KOPT-K1 (cell line): ENCODE results near the gene GAGE10.
A peak's percentile ranks its signal among the peaks of the same experiment; 100 is the strongest.

Experiments
- H3K27ac ChIP-seq: fragments of 200-600 bp; sonication (generic); 2 replicates; pipeline ENCODE4 v1.5.1; 2016; ENCODE audit warnings: antibody characterized with exemption, mild to moderate bottlenecking, low read depth, low read length; ENCODE audit not compliant: poor library complexity, severe bottlenecking
- H3K36me3 ChIP-seq: fragments of 200-600 bp; sonication (generic); 2 replicates; pipeline ENCODE4 v1.5.1; 2017; ENCODE audit warnings: antibody characterized with exemption, mild to moderate bottlenecking, low read length, moderate library complexity; ENCODE audit not compliant: insufficient read depth
- H3K9me3 ChIP-seq: fragments of 200-600 bp; sonication (generic); 2 replicates; pipeline ENCODE4 v1.5.1; 2017; ENCODE audit warnings: antibody characterized with exemption, low read length, mild to moderate bottlenecking; ENCODE audit not compliant: insufficient read depth, poor library complexity, severe bottlenecking

GAGE10 gene

GRCh38 chrX:49303346-49303745, at the start of gene GAGE10:
Gene GAGE10 (plus strand): TSS chrX:49303646. CDS start chrX:49304860, 1,214 bp downstream.
- Histone ChIP-seq H3K36me3 (no peaks in the 10 kb centered on the region), H3K27ac (no peak within 1 kb of the TSS), H3K9me3 (no peaks in the 10 kb centered on the region)

GRCh38 chrX:49254639-49255038, 48.8 kb upstream of the GAGE10 start:
- no peak overlapping the region for H3K27ac ChIP-seq
- no peaks in the 10 kb centered on the region for H3K9me3 ChIP-seq
- no peaks in the 10 kb centered on the region for H3K36me3 ChIP-seq

GRCh38 chrX:49256268-49256995, 47.0 kb upstream of the GAGE10 start:
- no peaks in the 10 kb centered on the region for H3K36me3 ChIP-seq
- no peak overlapping the region for H3K27ac ChIP-seq
- H3K9me3 ChIP-seq = no peaks in the 10 kb centered on the region

- Histone ChIP-seq H3K27ac (no peak overlapping the region), H3K9me3 (no peaks in the 10 kb centered on the region), H3K36me3 (no peaks in the 10 kb centered on the region)
Observed at GRCh38 chrX:49257074-49257790, 46.2 kb upstream of the GAGE10 start.

GRCh38 chrX:49257846-49258748, 45.3 kb upstream of the GAGE10 start:
- Histone ChIP-seq H3K27ac (no peak overlapping the region), H3K36me3 (no peaks in the 10 kb centered on the region), H3K9me3 (no peaks in the 10 kb centered on the region)

- no peak overlapping the region for H3K27ac ChIP-seq
- H3K9me3 ChIP-seq = no peaks in the 10 kb centered on the region
- H3K36me3 ChIP-seq = no peaks in the 10 kb centered on the region
Observed at GRCh38 chrX:49258749-49259124, 44.7 kb upstream of the GAGE10 start.

- no peaks in the 10 kb centered on the region for H3K9me3 ChIP-seq
- H3K36me3 ChIP-seq = no peaks in the 10 kb centered on the region
- no peak overlapping the region for H3K27ac ChIP-seq
Observed at GRCh38 chrX:49260221-49260985, 43.0 kb upstream of the GAGE10 start.

- Histone ChIP-seq H3K36me3 (no peaks in the 10 kb centered on the region), H3K27ac (no peak overlapping the region), H3K9me3 (no peaks in the 10 kb centered on the region)
Observed at GRCh38 chrX:49262603-49263002, 40.8 kb upstream of the GAGE10 start.

GRCh38 chrX:49263631-49264030, 39.8 kb upstream of the GAGE10 start:
- H3K36me3 ChIP-seq = no peaks in the 10 kb centered on the region
- no peaks in the 10 kb centered on the region for H3K9me3 ChIP-seq
- no peak overlapping the region for H3K27ac ChIP-seq

- H3K27ac ChIP-seq = no peak within 1 kb of the TSS
- H3K9me3 ChIP-seq = no peaks in the 10 kb centered on the region
Observed at GRCh38 chrX:49264460-49264859, 39.0 kb upstream of the GAGE10 start, which contains the start of gene FOXP3. Gene FOXP3 (minus strand): TSS chrX:49264710. CDS start chrX:49258505, 6,205 bp downstream.

GRCh38 chrX:49266523-49267445, 36.7 kb upstream of the GAGE10 start:
- no peaks in the 10 kb centered on the region for H3K36me3 ChIP-seq
- no peaks in the 10 kb centered on the region for H3K9me3 ChIP-seq
- H3K27ac ChIP-seq = no peak overlapping the region

More at GRCh38 chrX:49264460-49264859, 39.0 kb upstream of the GAGE10 start, which contains the start of gene FOXP3:
- no peaks in the 10 kb centered on the region for H3K36me3 ChIP-seq

- Histone ChIP-seq H3K27ac (peak overlapping the region; percentile 94), H3K36me3 (no peaks in the 10 kb centered on the region), H3K9me3 (no peaks in the 10 kb centered on the region)
Observed at GRCh38 chrX:49268702-49269009, 34.8 kb upstream of the GAGE10 start.

GRCh38 chrX:49269010-49269766, 34.3 kb upstream of the GAGE10 start:
- no peaks in the 10 kb centered on the region for H3K36me3 ChIP-seq
- H3K27ac ChIP-seq = peak overlapping the region; percentile 94
- H3K9me3 ChIP-seq = no peaks in the 10 kb centered on the region
